Skeletal muscle satellite cell (primary cell): ENCODE measurements around the gene ARRDC4. TPM values are rescaled to one million over a fixed set of nuclear protein-coding genes. Genes with fewer than 3 reads are reported as not detected.

Source experiments
- H3K27me3 ChIP-seq: 2 replicates; pipeline ENCODE4 v1.7.0; 2013; ENCODE audit warnings: low read length; ENCODE audit not compliant: control insufficient read depth, insufficient read depth
- H3K36me3 ChIP-seq: 2 replicates; pipeline ENCODE4 v1.7.0; 2013; ENCODE audit warnings: mild to moderate bottlenecking, control low read depth, low read length; ENCODE audit not compliant: insufficient read depth
- H3K4me1 ChIP-seq: 2 replicates; pipeline ENCODE4 v1.7.0; 2013; ENCODE audit warnings: low read length; ENCODE audit not compliant: control insufficient read depth, insufficient read depth
- H3K4me2 ChIP-seq: 2 replicates; pipeline ENCODE4 v1.7.0; 2013; ENCODE audit warnings: mild to moderate bottlenecking, low read length
- H3K4me3 ChIP-seq: 2 replicates; pipeline ENCODE4 v1.7.0; 2013; ENCODE audit warnings: low read length
- H3K9ac ChIP-seq: 2 replicates; pipeline ENCODE4 v1.7.0; 2013; ENCODE audit warnings: mild to moderate bottlenecking, low read depth, low read length, moderate library complexity
- H3K9me3 ChIP-seq: replicated peaks from 2 replicates; pipeline ENCODE4 v1.7.0; 2013; ENCODE audit warnings: mild to moderate bottlenecking, control low read depth, low read length
- total RNA-seq: library from RNA; depleted of rRNA; stranded (reverse); fragments of >200 nt; gene quantifications from 2 replicates; pipeline ENCODE4 v1.2.3, GENCODE V29; 2012; rRNA removed

Gene ARRDC4, protein sequence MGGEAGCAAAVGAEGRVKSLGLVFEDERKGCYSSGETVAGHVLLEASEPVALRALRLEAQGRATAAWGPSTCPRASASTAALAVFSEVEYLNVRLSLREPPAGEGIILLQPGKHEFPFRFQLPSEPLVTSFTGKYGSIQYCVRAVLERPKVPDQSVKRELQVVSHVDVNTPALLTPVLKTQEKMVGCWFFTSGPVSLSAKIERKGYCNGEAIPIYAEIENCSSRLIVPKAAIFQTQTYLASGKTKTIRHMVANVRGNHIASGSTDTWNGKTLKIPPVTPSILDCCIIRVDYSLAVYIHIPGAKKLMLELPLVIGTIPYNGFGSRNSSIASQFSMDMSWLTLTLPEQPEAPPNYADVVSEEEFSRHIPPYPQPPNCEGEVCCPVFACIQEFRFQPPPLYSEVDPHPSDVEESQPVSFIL
- 16.5 and 19.9 TPM in 2 replicates for total RNA-seq

DNA sequence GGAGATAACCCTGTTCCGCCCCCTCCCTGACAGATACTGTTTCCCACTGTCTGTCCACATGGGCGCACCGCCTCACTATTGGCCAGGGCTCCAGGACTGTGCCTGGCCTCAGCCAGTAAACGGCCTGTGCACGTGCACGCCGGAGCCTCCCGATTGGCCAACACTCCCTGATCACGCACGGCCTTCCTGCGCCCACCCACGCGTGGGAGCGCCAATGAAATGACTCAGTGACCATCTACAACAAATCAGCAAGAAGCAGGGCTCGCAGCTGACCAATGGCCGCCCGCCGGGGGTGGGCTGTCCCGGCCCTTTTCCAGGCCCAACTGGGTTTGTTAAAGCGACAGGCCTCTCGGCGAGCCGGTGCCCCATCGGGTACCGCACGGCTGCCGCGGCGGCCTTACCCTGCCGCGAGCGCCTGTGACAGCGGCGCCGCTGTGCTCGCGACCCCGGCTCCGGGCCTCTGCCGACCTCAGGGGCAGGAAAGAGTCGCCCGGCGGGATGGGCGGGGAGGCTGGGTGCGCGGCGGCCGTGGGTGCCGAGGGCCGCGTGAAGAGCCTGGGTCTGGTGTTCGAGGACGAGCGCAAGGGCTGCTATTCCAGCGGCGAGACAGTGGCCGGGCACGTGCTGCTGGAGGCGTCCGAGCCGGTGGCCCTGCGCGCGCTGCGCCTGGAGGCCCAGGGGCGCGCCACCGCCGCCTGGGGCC is at the start of gene ARRDC4:
Gene ARRDC4 (plus strand): TSS at position 340 of the 703 bp plus-strand sequence. CDS start 159 bp downstream, at position 499.
- Histone ChIP-seq H3K9ac (peak within 1 kb of the TSS; percentile 83), H3K4me3 (peak within 1 kb of the TSS; percentile 87), H3K27me3 (no peaks in the 10 kb centered on the region)

DNA sequence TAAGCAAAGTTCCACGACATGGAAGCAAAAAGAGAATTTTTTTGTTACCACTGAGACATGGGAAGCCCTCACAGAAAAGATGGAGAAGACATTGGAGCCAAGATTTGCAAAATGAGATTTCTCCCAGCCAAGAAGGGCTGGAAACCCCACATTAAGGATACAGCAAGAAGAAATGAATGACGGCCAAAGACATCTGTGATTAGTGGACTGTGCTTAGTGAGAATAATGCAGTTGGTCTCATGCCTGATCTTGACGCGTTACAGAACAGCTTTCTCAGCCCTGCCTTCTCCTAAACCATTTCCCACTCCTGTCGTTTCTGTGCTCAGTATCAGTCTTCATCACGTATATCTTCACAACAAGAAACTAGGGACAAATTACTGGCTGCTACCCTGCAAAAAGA is 45.8 kb upstream of the ARRDC4 start:
- Histone ChIP-seq H3K9ac (no peak overlapping the region), H3K4me3 (no peak overlapping the region), H3K36me3 (no peaks in the 10 kb centered on the region), H3K27me3 (peaks cover 5% of the 10 kb centered on the region), H3K9me3 (no peaks in the 10 kb centered on the region), H3K4me1 (no peaks in the 10 kb centered on the region), H3K4me2 (no peak overlapping the region)

More for the DNA sequence above, at the start of gene ARRDC4:
- peak within 1 kb of the TSS; percentile 96 for H3K4me2 ChIP-seq
- peaks cover 15% of the 10 kb centered on the region for H3K4me1 ChIP-seq
- no peaks in the 10 kb centered on the region for H3K9me3 ChIP-seq
- H3K36me3 ChIP-seq, result no peaks in the 10 kb centered on the region

DNA sequence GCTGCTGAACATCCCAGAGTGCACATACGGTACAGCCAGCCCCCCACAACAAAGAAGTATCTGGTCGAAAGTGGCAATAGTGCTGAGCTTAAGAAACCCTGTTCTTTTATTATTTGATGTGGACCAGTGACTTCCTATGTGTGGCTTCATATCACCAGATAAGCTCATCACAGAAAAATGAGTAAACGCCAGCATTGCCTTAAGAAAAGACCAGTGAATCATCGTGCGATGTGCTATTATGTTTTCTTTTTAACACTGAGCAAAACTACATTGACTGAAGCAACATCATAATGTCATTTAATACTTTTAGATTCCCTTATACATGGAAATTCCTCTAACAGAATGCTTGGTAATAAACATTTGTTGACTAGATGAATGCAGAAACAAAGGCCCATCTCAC is 45.2 kb upstream of the ARRDC4 start:
- H3K27me3 ChIP-seq, result peaks cover 5% of the 10 kb centered on the region
- no peak overlapping the region for H3K9ac ChIP-seq
- H3K4me1 ChIP-seq, result no peaks in the 10 kb centered on the region
- no peaks in the 10 kb centered on the region for H3K9me3 ChIP-seq
- H3K4me3 ChIP-seq, result no peak overlapping the region
- no peaks in the 10 kb centered on the region for H3K36me3 ChIP-seq
- H3K4me2 ChIP-seq, result no peak overlapping the region

DNA sequence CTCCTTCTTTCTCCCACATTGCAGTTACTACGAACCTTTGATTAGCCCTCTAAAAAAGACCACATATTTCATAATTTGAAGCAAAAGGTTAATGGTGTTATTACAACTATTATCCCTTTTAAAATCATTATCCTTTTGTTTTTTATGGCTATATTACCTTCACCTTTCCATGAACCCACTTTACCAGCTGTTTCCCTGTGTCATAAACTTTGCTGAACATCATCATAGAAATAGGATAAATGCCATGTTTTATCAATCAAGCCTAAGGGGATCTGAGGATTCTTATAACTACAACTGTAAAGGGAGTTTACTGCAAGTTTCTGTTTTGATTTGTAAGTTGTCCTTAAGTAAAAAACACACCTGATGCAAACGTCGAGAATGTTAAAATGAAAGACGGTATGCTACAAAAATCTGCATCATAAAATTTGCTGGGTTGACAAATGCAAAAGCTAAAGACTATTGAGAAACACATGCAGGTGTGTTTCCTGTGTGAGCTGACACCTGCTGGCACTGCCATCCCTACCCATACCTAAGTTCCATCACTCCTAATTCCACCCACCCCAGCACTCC is 39.1 kb upstream of the ARRDC4 start:
- H3K4me2 ChIP-seq, result no peak overlapping the region
- no peaks in the 10 kb centered on the region for H3K9me3 ChIP-seq
- no peaks in the 10 kb centered on the region for H3K36me3 ChIP-seq
- H3K4me3 ChIP-seq, result no peak overlapping the region
- H3K27me3 ChIP-seq, result no peaks in the 10 kb centered on the region
- no peak overlapping the region for H3K9ac ChIP-seq
- H3K4me1 ChIP-seq, result no peaks in the 10 kb centered on the region

DNA sequence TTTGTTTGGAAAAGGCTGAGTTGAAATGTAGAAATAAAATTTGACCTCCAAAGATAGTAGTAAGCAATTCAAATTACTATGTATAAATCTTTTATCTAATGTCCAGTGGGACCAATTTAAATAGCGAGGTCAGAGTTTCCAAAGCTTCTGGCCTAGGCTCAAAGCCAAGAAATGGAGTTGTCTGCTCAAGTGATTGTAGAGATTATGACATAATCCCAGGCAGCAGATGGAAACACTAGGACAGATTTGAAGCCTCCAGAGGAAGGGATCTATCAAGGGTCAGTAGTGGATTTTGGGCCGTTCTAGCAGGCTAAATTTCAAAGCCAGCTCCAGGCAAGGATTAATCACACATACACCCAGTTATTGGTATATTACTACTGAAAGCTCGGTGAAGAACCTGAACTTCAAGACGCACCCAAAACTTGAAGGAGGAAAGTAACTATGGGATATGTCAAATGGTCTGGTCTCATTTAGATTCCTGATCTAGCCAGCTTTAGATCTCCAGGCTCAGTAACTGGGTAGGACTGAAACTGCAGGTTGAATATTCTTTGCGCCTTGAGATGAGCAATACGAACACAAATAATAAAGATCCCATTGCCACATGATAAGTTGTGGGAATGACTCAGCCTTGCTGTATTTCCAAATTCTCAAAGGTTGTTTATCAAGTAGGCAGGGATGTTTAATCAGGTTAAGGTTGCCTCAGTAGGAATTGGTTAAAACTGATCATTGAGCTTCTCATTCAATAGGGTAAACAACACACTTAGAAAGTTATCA is 30.9 kb upstream of the ARRDC4 start:
- Histone ChIP-seq H3K4me2 (no peak overlapping the region), H3K27me3 (no peaks in the 10 kb centered on the region), H3K36me3 (no peaks in the 10 kb centered on the region), H3K4me3 (no peak overlapping the region), H3K9me3 (no peaks in the 10 kb centered on the region), H3K9ac (no peak overlapping the region), H3K4me1 (no peaks in the 10 kb centered on the region)

DNA sequence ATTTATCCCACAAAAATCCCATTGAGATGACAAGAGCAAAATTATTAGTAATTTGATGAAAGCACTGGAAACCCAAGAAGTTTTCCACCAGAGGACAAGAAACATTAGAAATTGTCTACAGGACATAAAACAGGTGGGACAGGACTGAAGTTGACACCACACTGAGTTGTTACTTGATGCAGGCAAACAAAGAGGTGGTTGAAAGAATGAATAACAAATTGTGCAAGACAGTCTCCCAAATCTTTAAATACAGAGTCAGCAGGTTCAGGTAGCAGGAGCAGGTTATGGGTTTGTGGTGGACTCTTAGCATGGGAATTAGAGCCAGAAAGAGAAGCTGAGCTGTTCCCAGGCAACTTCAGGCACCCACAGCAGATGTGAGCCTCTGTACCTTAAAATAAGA is 30.3 kb upstream of the ARRDC4 start:
- Histone ChIP-seq H3K4me1 (no peaks in the 10 kb centered on the region), H3K9me3 (no peaks in the 10 kb centered on the region), H3K27me3 (no peaks in the 10 kb centered on the region), H3K4me2 (no peak overlapping the region), H3K4me3 (no peak overlapping the region), H3K9ac (no peak overlapping the region), H3K36me3 (no peaks in the 10 kb centered on the region)

DNA sequence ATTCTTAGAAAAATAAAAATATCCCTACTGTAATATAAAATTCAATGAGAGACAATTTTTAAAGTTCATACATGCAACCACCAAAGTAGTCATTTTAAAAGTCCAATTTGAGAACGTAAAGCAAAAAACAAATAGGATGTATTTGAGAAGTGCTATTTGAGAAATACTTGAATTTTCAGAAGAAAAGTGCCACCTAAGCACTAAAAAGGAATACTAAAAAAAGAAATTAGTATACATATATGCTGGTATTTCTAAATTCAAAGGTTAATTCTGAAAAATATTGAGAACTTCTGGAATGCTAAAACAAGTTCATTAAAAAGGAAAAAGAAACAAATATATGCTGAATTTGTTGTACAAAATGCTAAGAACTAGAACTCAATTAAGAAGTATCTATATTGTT is 29.2 kb upstream of the ARRDC4 start:
- H3K27me3 ChIP-seq, result no peaks in the 10 kb centered on the region
- H3K4me3 ChIP-seq, result no peak overlapping the region
- H3K4me1 ChIP-seq, result no peaks in the 10 kb centered on the region
- H3K4me2 ChIP-seq, result no peak overlapping the region
- no peaks in the 10 kb centered on the region for H3K36me3 ChIP-seq
- no peaks in the 10 kb centered on the region for H3K9me3 ChIP-seq
- H3K9ac ChIP-seq, result no peak overlapping the region

DNA sequence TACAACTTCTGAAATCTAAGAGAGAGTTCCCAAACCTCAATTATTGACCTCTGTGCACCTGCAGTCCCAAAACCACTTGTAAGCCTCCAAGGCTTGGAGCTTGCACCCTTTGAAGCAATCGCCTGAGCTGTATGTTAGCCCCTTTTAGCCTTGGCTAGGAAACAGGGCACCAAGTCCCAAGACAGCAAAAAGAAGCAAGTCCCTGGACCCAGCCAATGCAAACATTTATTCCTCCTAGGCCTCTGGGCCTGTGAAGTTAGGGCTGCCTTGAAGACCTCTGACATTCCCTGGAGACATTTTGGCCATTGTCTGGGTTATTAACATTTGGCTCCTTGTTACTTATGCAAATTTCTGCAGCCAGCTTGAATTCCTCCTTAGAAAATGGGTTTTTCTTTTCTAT is 26.9 kb upstream of the ARRDC4 start:
- H3K4me3 ChIP-seq, result no peak overlapping the region
- no peaks in the 10 kb centered on the region for H3K9me3 ChIP-seq
- no peak overlapping the region for H3K4me2 ChIP-seq
- no peaks in the 10 kb centered on the region for H3K27me3 ChIP-seq
- no peaks in the 10 kb centered on the region for H3K4me1 ChIP-seq
- no peak overlapping the region for H3K9ac ChIP-seq
- H3K36me3 ChIP-seq, result no peaks in the 10 kb centered on the region

DNA sequence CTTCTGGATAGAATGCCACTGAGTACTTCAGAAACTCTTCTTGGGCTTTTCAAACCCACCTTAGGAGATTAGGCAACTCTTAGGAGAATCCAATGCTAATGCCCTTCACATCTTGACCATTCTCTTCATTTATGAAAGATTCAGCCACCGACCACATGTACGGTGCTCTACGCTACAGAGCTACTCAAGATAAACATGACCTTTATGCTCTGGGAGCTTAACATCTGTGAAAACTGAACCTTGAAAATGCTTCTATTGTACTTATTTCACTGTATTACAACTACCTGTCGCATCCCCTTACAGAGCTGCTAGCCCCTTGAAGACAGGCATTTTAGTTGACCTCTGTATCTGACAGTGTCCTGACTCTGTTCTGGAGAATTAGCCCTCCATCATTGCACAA is 19.5 kb upstream of the ARRDC4 start:
- H3K36me3 ChIP-seq, result no peaks in the 10 kb centered on the region
- no peak overlapping the region for H3K4me3 ChIP-seq
- no peaks in the 10 kb centered on the region for H3K4me1 ChIP-seq
- H3K9ac ChIP-seq, result no peak overlapping the region
- no peaks in the 10 kb centered on the region for H3K9me3 ChIP-seq
- H3K4me2 ChIP-seq, result no peak overlapping the region
- no peaks in the 10 kb centered on the region for H3K27me3 ChIP-seq

DNA sequence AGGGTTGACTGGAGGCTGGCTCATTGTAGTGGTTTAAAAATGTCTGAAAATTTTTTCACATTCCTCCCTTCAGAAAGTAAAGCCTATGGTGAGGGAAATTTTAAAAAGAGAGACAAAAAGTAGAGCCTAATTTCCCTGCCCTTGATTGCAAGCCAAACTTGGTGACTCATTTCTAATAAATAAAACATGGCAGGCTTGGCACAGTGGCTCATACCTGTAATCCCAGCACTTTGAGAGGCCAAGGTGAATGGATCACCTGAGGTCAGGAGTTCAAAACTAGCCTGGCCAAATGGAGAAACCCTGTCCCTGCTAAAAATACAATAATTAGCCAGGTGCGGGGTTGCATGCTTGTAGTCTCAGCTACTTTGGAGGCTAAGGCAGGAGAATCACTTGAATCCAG is 18.9 kb upstream of the ARRDC4 start:
- Histone ChIP-seq H3K36me3 (no peaks in the 10 kb centered on the region), H3K27me3 (no peaks in the 10 kb centered on the region), H3K4me2 (no peak overlapping the region), H3K4me3 (no peak overlapping the region), H3K4me1 (no peaks in the 10 kb centered on the region), H3K9me3 (no peaks in the 10 kb centered on the region), H3K9ac (no peak overlapping the region)

DNA sequence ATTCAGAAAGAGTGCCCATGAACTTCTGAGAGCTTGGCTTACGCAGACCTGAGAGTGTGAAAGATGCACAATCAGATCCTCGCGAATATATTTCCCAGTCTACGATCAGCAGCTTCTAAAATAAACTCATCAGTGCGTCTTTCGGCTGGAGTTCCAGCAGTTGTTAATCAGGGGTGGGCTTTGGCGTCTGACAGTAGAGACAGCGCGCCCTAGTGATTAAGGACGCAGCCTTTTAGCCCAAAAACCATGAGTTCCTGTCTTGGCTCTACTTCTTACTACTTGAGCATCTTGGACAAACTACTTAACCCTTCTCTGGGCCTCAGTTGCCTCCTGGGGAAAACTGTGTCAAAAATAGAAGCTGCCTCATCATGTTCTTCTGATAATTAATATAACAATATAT is 15.8 kb upstream of the ARRDC4 start:
- no peaks in the 10 kb centered on the region for H3K9me3 ChIP-seq
- H3K9ac ChIP-seq, result no peak overlapping the region
- no peaks in the 10 kb centered on the region for H3K4me1 ChIP-seq
- no peak overlapping the region for H3K4me2 ChIP-seq
- no peak overlapping the region for H3K4me3 ChIP-seq
- no peaks in the 10 kb centered on the region for H3K36me3 ChIP-seq
- no peaks in the 10 kb centered on the region for H3K27me3 ChIP-seq
